Measurements from ENCODE around the gene TMEM119.
"Not testable (repeated sequence)": the region's sequence is repeated elsewhere in the genome, so short reads cannot be mapped to it uniquely, and the experiment has no call there.

The TMEM119 gene

DNA sequence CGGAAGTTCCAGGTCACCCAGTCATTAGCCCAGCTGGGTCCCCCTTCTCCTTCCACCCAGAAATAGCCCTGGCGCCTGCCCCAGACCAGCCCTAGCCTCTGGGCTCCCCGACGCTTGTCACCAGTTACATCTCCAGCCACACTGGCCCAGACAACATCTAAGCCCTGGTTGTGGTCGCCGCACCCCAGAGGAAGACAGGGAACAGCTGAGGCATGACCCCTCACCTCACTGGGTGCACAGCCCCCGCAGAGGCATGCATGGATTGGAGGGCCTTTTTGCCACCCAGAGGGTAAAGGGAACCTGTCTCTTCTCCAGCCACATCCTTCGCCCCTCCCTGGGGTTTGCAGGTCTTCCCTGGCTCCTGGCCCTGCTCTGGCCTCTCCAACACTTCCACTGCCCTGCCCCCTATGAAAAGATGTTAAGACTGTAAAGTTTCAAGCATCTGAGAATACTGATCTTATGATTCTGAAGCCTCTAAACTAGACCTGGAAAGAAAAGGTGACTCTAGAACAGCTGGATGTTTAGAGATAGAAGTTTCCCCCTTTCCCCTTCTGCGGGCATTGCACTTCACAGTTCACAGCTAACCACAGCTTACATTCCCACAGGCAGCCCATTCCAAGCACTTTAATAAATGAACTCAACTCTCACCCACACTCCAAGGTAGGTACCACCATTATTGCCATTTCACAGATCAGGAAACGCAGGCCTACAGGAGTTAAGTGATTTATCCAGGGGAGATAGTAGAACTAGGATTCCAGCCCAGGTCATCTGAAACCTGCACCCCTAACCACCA, 14.7 kb downstream of the TMEM119 start:
- no peak for DNase-seq

GRCh38 chr12:108582509-108582908, 15.4 kb downstream of the TMEM119 start:
- DNase-seq = no peak

GRCh38 chr12:108581311-108582227, 16.3 kb downstream of the TMEM119 start:
- DNase-seq = no peak

GRCh38 chr12:108580531-108580930, 17.4 kb downstream of the TMEM119 start:
- no peak for DNase-seq

DNA sequence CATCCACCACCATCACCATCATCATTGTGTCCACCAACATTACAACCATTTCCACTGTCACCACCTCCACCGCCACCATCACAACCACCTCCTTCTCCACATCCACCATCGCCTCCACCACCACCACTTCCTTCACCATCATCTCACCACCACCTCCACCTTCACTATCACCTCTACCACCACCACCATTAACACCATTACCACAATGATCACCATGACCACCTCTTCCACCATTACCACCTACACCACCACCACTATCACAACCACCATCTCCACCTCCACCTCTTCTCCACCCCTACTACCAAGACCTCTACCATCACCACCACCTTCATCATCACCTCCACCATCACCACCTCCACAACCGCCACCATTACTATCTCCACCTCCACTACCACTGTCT, 19.1 kb downstream of the TMEM119 start:
- DNase-seq = no peak

GRCh38 chr12:108578264-108578663, 19.6 kb downstream of the TMEM119 start:
- DNase-seq = no peak

- DNase-seq = no peak
Observed at GRCh38 chr12:108577458-108577857, 20.4 kb downstream of the TMEM119 start.

DNA sequence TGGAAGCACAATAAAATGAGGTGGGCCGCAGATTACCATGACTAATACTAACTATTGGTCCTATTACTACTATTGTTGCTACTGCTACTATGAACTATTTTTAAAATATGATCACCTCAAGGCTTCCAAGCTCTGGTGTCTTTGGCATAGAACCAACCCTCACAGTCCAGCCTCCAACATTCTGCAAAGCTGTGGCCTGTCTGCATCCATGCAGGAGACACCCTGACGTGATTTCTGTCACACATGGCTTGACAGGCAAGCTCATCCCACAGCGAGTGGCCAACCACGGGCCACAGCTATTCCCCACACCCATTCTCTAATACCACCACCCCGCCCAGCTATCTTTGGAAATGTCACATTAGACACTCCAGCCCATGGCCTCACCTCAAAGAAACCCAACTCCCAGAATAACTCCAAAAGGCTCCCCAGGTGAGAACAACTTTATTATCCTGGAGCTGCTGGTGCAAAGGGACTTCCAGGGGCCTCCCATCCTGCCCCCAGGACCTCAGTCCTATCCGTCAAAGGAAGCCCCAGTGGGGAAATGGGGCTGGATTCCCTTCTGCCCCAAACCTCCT, 21.1 kb downstream of the TMEM119 start:
- no peak for DNase-seq

GRCh38 chr12:108575199-108575912, 22.5 kb downstream of the TMEM119 start:
- DNase-seq = no peak

DNA sequence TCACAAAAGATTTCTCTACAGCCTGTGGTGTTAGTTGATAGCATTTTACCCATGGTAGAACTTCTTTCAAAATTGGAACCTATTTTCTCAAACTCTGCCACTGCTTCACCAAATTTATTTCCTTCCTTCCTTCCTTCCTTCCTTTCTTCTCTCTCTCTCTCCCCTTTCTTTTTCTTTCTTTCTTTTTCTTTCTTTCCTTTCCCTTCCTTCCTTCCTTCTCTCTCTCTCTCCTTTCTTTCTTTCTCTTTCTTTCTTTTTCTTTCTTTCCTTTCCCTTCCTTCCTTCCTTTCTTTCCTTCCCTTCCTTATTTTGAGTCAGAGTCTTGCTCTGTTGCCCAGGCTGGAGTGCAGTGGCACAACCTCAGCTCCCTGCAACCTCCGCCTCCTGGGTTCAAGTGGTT, 23.6 kb downstream of the TMEM119 start:
- DNase-seq = not testable (repeated sequence)

DNA sequence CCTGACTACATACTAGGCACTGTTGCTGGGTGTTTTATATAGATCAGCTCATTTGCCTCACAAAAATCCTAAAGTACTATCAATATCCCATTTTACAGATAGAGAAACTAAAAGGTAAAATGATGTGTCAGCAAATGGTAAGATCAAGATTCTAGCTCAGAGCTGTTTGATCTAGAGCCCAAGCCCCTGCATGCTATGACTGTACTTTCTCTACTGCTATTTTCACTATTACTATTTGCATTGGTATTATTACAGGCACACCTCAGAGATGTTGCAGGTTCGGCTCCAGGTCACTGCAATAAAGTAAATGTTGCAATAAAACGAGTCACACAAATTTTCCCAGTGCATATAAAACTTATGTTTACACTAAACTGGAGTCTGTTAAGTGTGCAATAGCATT, 24.6 kb downstream of the TMEM119 start:
- DNase-seq = no peak

DNA sequence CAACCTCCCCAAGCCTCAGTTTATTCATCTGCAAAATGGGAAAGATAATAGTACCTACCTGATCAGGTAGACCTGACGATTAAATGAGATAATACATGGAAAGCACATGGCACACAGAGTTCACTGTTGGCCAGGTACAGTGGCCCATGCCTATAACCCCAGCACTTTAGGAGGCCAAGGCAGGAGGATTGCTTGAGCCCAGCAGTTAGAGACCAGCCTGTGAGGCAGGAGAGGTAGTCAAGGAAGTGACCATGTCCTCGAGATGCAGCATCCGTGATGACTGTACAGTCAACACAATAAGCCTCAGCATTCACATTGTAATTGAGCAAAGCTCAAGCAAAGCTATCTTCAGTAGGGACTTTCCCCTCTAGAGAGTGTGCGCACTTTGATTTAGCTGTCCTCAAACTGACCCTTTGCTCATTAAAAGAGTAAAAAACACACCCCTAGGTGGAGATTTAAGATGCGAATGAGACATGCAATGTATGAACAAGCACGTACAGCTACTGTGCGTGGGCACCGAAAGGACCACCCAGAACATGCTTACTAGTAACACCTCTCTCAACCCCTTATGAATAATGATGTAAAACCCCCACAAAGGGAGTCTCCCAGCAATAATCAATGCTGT, 25.6 kb downstream of the TMEM119 start:
- peak in 2 of 4 experiments; percentile 28 for DNase-seq

- DNase-seq = no peak
Observed at GRCh38 chr12:108571609-108572165, 26.2 kb downstream of the TMEM119 start.

DNA sequence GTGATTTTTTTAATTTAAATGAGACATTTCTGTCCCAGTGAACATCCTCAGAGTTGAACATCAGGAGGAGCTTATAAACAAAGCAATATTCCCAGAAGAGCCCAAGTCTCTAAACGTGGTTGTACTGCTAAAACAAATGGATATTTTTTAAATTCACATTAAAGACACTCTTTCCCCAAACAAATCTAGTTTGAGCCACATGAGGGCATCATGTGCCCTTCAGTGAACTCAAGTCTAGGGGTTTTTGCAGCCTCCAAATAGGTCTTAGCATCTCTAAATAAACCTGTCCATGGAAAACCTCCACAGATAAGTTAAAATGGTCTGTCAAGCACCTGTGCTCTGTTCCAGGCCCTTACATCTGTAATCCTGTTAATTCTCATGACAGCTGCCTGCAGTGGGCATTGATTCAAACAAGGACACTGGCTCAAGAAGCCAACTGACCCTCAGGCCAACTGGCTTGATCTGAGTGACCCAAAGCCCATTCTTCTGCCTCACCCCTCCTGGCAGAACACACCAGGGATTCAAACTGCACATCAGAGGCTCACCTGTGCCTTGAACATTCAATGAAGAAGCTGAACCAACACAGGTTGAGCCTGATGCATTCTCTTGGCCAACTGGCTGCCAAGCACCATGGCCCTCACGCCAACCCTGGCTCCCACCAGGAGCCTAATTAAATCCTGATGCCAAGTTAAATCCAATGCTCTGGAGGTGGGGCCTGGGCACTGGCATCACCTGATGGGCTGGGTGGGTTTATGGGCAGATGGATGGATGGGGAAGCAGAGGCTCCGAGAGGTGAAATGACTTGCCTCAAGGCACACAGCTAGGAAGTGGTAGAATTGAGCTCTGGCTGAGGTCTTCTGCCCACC, 26.9 kb downstream of the TMEM119 start:
- peak; percentile 23 to 62 (median 40) for DNase-seq

- DNase-seq = peak in 2 of 4 experiments; percentile 25 to 29
Observed at GRCh38 chr12:108568338-108569154, 29.3 kb downstream of the TMEM119 start.

- DNase-seq = peak; percentile 73 to 90 (median 86)
Observed at GRCh38 chr12:108567406-108568337, 30.2 kb downstream of the TMEM119 start.

DNA sequence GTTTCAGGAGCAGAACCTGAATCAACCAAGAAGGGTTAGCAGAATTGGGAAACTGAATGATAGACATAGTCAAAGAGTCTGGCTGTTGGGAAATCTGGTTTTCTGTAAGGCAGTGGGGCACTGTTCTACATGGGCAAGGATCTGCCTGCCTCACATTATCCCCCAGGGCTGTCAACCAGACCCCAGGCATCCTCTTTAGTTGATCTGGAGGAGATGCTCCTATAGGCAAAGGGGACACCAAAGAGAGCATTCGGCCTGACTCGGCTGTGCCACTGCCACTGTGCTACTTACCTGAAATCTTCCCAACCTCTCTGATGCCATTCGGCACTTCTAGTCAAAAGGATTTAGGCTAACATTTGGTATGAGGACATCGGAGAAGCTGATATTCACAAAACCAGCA, 31.4 kb downstream of the TMEM119 start:
- DNase-seq = no peak

GRCh38 chr12:108565976-108566375, 31.9 kb downstream of the TMEM119 start:
- peak; percentile 50 to 63 (median 56) for DNase-seq

GRCh38 chr12:108565146-108565545, 32.7 kb downstream of the TMEM119 start:
- DNase-seq = peak in 3 of 4 experiments; percentile 26 to 47 (median 31)

All from suppressor macrophage (primary cell).